ENCODE measurements around the gene PSMC4. TPM values are rescaled to one million over a fixed set of nuclear protein-coding genes. Genes with fewer than 3 reads are reported as not detected.
A peak's percentile ranks its signal among the peaks of the same experiment; 100 is the strongest.

Gene PSMC4
- total RNA-seq, result 10 to 100 TPM; 68.9 to 91.4 (median 89.2) TPM

- Histone ChIP-seq H3K27ac (replicated peaks in 1 of 4) (peak within 1 kb of the TSS; percentile 86 to 91 (median 88)), H3K4me3 (peak within 1 kb of the TSS; percentile 82 to 88 (median 84)), H3K4me1 (peaks cover 17 to 33% (median 28%) of the 10 kb centered on the region in 4 donors), H3K36me3 (peaks cover 24 to 39% (median 38%) of the 10 kb centered on the region in 4 donors), H3K9me3 (no peaks in the 10 kb centered on the region), H3K27me3 (no peaks in the 10 kb centered on the region)
- TF ChIP-seq EP300 (IDR thresholded peaks at IDR 0.05), result no peak
- TF ChIP-seq POLR2AphosphoS5 (IDR thresholded peaks at IDR 0.05), result peak; percentile 97 to 99
- TF ChIP-seq CTCF (IDR thresholded peaks at IDR 0.05), result peak; percentile 67 to 80 (median 74)
- TF ChIP-seq POLR2A (IDR thresholded peaks at IDR 0.05; ENCODE audit: low read depth), result peak; percentile 66
- DNase-seq (ENCODE audit: extremely low spot score), result peak; percentile 99
- WGBS, result 0% methylated on average over 30 of the region's 47 CpGs
- intact Hi-C loops (cut with DNase I), result no loop called here
These were observed at the start of gene PSMC4 for GRCh38 chr19:39970675-39971379. Gene PSMC4 (plus strand): TSS chr19:39971165. CDS start chr19:39971203, 38 bp downstream.

GRCh38 chr19:39923862-39924261, 47.1 kb upstream of the PSMC4 start:
- H3K27me3 ChIP-seq, result peaks cover 0 to 8% (median 0%) of the 10 kb centered on the region in 4 donors
- H3K27ac ChIP-seq (replicated peaks in 1 of 4), result no peak overlapping the region
- WGBS, result 76% methylated on average over 4 of the region's 4 CpGs
- no peak for TF ChIP-seq POLR2A (IDR thresholded peaks at IDR 0.05; ENCODE audit: low read depth)
- no peak for TF ChIP-seq POLR2AphosphoS5 (IDR thresholded peaks at IDR 0.05)
- no peak for TF ChIP-seq EP300 (IDR thresholded peaks at IDR 0.05)
- no peak for TF ChIP-seq CTCF (IDR thresholded peaks at IDR 0.05)
- intact Hi-C loops (cut with DNase I), result no loop called here
- no peak for DNase-seq (ENCODE audit: extremely low spot score)
- no peak overlapping the region for H3K4me3 ChIP-seq
- no peaks in the 10 kb centered on the region for H3K4me1 ChIP-seq
- H3K36me3 ChIP-seq, result no peaks in the 10 kb centered on the region
- H3K9me3 ChIP-seq, result peaks cover 0 to 9% (median 4%) of the 10 kb centered on the region in 4 donors

GRCh38 chr19:39924389-39924788, 46.6 kb upstream of the PSMC4 start:
- Histone ChIP-seq H3K27ac (replicated peaks in 1 of 4) (no peak overlapping the region), H3K36me3 (no peaks in the 10 kb centered on the region)
- 94% methylated on average over 35 of the region's 37 CpGs for WGBS

GRCh38 chr19:39924952-39925351, 46.0 kb upstream of the PSMC4 start:
- DNase-seq (ENCODE audit: extremely low spot score), result no peak
- WGBS, result 73% methylated on average over 5 of the region's 5 CpGs
- Histone ChIP-seq H3K9me3 (peaks cover 0 to 11% (median 4%) of the 10 kb centered on the region in 4 donors), H3K4me1 (no peaks in the 10 kb centered on the region), H3K36me3 (no peaks in the 10 kb centered on the region), H3K4me3 (no peak overlapping the region), H3K27ac (replicated peaks in 1 of 4) (no peak overlapping the region), H3K27me3 (peaks cover 0 to 8% (median 0%) of the 10 kb centered on the region in 4 donors)
- intact Hi-C loops (cut with DNase I), result no loop called here
- TF ChIP-seq CTCF (IDR thresholded peaks at IDR 0.05), result no peak
- TF ChIP-seq POLR2A (IDR thresholded peaks at IDR 0.05; ENCODE audit: low read depth), result no peak
- no peak for TF ChIP-seq EP300 (IDR thresholded peaks at IDR 0.05)
- no peak for TF ChIP-seq POLR2AphosphoS5 (IDR thresholded peaks at IDR 0.05)

More at GRCh38 chr19:39924389-39924788, 46.6 kb upstream of the PSMC4 start:
- H3K27me3 ChIP-seq, result peaks cover 0 to 8% (median 0%) of the 10 kb centered on the region in 4 donors
- H3K9me3 ChIP-seq, result peaks cover 0 to 12% (median 3%) of the 10 kb centered on the region in 4 donors
- DNase-seq (ENCODE audit: extremely low spot score), result no peak
- intact Hi-C loops (cut with DNase I), result no loop called here
- H3K4me3 ChIP-seq, result no peak overlapping the region
- TF ChIP-seq EP300 (IDR thresholded peaks at IDR 0.05) (no peak), CTCF (IDR thresholded peaks at IDR 0.05) (no peak)
- no peaks in the 10 kb centered on the region for H3K4me1 ChIP-seq
